ENCODE results near the gene PPP2R1A.

PPP2R1A gene

DNA sequence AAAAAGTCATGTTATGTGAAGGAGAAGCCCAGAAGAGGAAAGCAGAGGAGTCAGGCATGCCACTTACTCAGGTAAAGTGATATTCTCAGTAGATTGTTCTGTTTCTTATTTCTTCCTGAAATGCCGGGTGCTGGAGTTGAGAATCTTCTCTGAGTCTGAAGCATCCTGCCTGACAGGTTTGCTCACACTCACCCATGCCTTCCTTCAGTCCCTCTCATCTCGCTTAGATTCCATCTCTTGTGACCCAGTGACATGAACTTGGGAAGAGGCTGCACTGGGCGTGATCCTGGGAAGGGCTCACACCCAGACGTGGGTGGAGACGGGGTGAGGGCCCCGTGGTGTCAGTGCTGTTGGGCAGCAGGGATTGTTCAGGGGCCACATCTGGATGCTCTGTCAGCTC is 87.6 kb downstream of the PPP2R1A start:
- DNase-seq: no peak
- peaks cover 44% of the 10 kb centered on the region for H3K36me3 ChIP-seq
- H3K27ac ChIP-seq: no peak overlapping the region
- no peaks in the 10 kb centered on the region for H3K9me3 ChIP-seq (ENCODE audit: severe bottlenecking)
- TF ChIP-seq, protein P1, sequence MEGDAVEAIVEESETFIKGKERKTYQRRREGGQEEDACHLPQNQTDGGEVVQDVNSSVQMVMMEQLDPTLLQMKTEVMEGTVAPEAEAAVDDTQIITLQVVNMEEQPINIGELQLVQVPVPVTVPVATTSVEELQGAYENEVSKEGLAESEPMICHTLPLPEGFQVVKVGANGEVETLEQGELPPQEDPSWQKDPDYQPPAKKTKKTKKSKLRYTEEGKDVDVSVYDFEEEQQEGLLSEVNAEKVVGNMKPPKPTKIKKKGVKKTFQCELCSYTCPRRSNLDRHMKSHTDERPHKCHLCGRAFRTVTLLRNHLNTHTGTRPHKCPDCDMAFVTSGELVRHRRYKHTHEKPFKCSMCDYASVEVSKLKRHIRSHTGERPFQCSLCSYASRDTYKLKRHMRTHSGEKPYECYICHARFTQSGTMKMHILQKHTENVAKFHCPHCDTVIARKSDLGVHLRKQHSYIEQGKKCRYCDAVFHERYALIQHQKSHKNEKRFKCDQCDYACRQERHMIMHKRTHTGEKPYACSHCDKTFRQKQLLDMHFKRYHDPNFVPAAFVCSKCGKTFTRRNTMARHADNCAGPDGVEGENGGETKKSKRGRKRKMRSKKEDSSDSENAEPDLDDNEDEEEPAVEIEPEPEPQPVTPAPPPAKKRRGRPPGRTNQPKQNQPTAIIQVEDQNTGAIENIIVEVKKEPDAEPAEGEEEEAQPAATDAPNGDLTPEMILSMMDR (IDR thresholded peaks at IDR 0.05; ENCODE audit: low read depth, low read length): no peak
- no peaks in the 10 kb centered on the region for H3K27me3 ChIP-seq (ENCODE audit: insufficient read depth, low read depth, severe bottlenecking)
- no peak overlapping the region for H3K4me3 ChIP-seq (ENCODE audit: low read depth, low read length)

Data from WERI-Rb-1 (cell line).